ENCODE measurements around the gene PER1. TPM values are rescaled to one million over a fixed set of nuclear protein-coding genes. Genes with fewer than 3 reads are reported as not detected.
A peak's percentile ranks its signal among the peaks of the same experiment; 100 is the strongest.

Gene PER1
- total RNA-seq, 2 donors from 2014 or later: 59.4 to 75.0 TPM

GRCh38 chr17:8125154-8125946 lies 26.9 kb downstream of the PER1 start:
- no peaks in the 10 kb centered on the region for H3K9me3 ChIP-seq
- H3K4me1 ChIP-seq: peaks cover 0 to 67% of the 10 kb centered on the region in 2 donors
- H3K27me3 ChIP-seq: no peaks in the 10 kb centered on the region
- peak overlapping the region; percentile 76 to 83 for H3K27ac ChIP-seq
- TF ChIP-seq, protein P1, sequence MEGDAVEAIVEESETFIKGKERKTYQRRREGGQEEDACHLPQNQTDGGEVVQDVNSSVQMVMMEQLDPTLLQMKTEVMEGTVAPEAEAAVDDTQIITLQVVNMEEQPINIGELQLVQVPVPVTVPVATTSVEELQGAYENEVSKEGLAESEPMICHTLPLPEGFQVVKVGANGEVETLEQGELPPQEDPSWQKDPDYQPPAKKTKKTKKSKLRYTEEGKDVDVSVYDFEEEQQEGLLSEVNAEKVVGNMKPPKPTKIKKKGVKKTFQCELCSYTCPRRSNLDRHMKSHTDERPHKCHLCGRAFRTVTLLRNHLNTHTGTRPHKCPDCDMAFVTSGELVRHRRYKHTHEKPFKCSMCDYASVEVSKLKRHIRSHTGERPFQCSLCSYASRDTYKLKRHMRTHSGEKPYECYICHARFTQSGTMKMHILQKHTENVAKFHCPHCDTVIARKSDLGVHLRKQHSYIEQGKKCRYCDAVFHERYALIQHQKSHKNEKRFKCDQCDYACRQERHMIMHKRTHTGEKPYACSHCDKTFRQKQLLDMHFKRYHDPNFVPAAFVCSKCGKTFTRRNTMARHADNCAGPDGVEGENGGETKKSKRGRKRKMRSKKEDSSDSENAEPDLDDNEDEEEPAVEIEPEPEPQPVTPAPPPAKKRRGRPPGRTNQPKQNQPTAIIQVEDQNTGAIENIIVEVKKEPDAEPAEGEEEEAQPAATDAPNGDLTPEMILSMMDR (IDR thresholded peaks at IDR 0.05): no peak
- DNase-seq (ENCODE audit: low spot score): peak; percentile 87
- no peaks in the 10 kb centered on the region for H3K36me3 ChIP-seq
- peak overlapping the region; percentile 65 to 66 for H3K4me3 ChIP-seq

- H3K9me3 ChIP-seq: no peaks in the 10 kb centered on the region
- no peaks in the 10 kb centered on the region for H3K27me3 ChIP-seq
- no peak overlapping the region for H3K27ac ChIP-seq
- no peaks in the 10 kb centered on the region for H3K36me3 ChIP-seq
- DNase-seq (ENCODE audit: low spot score): no peak
- H3K4me3 ChIP-seq: peak overlapping the region; percentile 38 to 63
- TF ChIP-seq, protein P1 (IDR thresholded peaks at IDR 0.05): no peak
- peaks cover 0 to 69% of the 10 kb centered on the region in 2 donors for H3K4me1 ChIP-seq
Measured at GRCh38 chr17:8124350-8125153, 27.7 kb downstream of the PER1 start.

GRCh38 chr17:8123695-8124349 lies 28.4 kb downstream of the PER1 start, which contains the start of gene HES7:
TSS of gene HES7 (minus strand) at chr17:8124106. CDS start at chr17:8124084, 22 bp downstream.
- DNase-seq (ENCODE audit: low spot score): no peak
- peak within 1 kb of the TSS; percentile 46 to 71 for H3K27ac ChIP-seq
- TF ChIP-seq, protein P1 (IDR thresholded peaks at IDR 0.05): no peak

DNA sequence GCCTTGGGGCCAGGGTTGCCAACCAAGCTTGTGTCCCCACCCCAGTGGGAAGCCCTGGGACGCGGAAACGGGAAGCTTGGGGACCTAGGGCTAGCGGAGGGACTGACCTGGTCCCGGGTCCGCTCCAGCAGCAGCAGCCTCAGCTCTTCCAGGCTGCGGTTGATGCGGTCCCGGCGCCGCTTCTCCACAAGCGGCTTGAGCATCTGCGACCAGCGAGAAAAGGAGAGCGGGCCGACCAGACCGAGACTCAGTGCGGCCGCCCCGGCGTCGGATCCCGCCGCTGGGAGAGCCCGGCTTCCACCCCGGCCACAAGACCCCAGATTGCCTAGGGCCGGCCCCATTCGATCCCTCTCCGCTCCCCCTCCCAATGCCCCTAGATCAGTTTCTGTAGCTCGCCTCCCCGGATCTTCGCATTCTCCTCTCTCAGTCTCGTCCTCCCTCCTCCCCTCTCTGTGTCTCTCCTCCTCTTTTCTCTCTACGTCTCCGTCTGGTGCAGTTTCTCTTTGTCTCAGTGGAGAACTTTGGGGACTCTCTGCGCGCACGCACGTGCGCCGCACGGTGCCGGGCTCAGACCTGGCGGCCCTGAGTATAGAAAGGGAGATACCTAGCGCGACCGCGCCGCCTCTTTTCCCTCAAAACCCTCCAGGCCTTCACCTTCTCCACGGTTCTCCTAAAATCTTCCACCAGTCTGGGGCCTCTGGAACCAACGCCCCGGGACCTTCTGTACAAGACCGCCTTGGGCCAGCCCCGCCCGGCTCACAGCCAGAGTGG lies 29.1 kb downstream of the PER1 start:
- Histone ChIP-seq H3K4me1 (peaks cover 0 to 75% of the 10 kb centered on the region in 2 donors), H3K27ac (peak overlapping the region; percentile 46 to 71), H3K36me3 (no peaks in the 10 kb centered on the region), H3K4me3 (peak overlapping the region; percentile 38 to 63), H3K27me3 (no peaks in the 10 kb centered on the region), H3K9me3 (no peaks in the 10 kb centered on the region)
- TF ChIP-seq, protein P1 (IDR thresholded peaks at IDR 0.05): no peak
- no peak for DNase-seq (ENCODE audit: low spot score)

More at GRCh38 chr17:8123695-8124349, 28.4 kb downstream of the PER1 start, which contains the start of gene HES7:
- H3K9me3 ChIP-seq: no peaks in the 10 kb centered on the region
- H3K4me1 ChIP-seq: peaks cover 0 to 69% of the 10 kb centered on the region in 2 donors
- peak within 1 kb of the TSS; percentile 38 to 63 for H3K4me3 ChIP-seq
- no peaks in the 10 kb centered on the region for H3K27me3 ChIP-seq
- no peaks in the 10 kb centered on the region for H3K36me3 ChIP-seq

DNA sequence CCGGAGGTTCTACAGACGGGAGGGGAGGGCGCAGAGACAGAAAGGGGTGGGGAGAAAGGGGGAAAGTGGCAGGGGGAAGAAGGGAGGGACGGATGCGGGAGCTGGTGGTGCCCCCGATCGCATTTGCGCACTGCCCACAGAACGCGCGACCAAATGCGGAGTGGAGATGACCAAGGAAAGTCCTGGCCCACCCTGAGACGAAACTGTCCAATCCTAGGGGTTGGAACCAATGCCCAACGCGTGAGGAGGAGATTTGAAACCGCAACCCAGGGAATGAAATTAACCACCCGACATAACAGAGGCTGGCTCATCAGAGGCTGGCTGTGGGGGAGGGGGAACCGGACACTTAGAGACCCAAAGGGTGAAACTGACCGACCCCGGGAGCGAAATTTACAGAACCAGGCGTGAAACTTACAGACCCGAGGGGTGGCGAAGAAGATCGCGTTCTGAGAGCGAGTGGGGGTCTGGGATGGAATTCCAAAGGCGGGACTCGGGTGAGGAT lies 29.7 kb downstream of the PER1 start:
- no peaks in the 10 kb centered on the region for H3K36me3 ChIP-seq
- H3K27me3 ChIP-seq: no peaks in the 10 kb centered on the region
- peaks cover 0 to 81% of the 10 kb centered on the region in 2 donors for H3K4me1 ChIP-seq
- TF ChIP-seq, protein P1 (IDR thresholded peaks at IDR 0.05): no peak
- no peaks in the 10 kb centered on the region for H3K9me3 ChIP-seq
- no peak for DNase-seq (ENCODE audit: low spot score)
- peak overlapping the region; percentile 46 to 71 for H3K27ac ChIP-seq
- peak overlapping the region; percentile 38 to 63 for H3K4me3 ChIP-seq
